OCI-LY3 (cell line): ENCODE results near the gene USP47.

Experiments used
- EZH2phosphoT487 ChIP-seq: fragments of 200-600 bp; shearing (Covaris generic); IDR thresholded peaks from 2 replicates; pipeline ENCODE4 v1.6.1; 2018; ENCODE audit warnings: antibody characterized with exemption, mixed run types, low read depth
- TF ChIP-seq, protein P1 (sequence below): fragments of 200-600, 300-600 bp; sonication (generic); IDR thresholded peaks from 2 replicates; pipeline ENCODE4 v1.5.1; 2014; ENCODE audit warnings: antibody characterized with exemption, low read length, low read depth

DNA sequence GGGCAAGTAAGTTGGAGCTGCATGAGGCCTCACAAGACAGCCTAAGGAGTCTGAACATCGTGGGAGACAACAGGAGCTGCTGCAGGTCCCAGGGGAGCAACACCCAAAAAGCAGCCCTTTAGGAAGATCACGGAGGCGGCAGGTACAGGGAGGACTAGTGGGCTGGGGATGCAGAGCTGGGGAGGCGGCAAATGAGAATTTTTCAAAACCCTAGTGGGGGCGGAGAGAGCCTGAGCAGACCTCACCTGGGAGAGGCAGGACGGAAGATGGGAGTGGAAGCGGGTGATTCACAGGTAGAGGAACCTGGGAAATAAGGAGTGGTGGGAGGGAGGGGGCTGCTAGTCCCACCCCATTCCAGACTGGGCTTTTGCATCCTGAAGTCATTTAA, 124.6 kb downstream of the USP47 start:
- TF ChIP-seq, protein P1, sequence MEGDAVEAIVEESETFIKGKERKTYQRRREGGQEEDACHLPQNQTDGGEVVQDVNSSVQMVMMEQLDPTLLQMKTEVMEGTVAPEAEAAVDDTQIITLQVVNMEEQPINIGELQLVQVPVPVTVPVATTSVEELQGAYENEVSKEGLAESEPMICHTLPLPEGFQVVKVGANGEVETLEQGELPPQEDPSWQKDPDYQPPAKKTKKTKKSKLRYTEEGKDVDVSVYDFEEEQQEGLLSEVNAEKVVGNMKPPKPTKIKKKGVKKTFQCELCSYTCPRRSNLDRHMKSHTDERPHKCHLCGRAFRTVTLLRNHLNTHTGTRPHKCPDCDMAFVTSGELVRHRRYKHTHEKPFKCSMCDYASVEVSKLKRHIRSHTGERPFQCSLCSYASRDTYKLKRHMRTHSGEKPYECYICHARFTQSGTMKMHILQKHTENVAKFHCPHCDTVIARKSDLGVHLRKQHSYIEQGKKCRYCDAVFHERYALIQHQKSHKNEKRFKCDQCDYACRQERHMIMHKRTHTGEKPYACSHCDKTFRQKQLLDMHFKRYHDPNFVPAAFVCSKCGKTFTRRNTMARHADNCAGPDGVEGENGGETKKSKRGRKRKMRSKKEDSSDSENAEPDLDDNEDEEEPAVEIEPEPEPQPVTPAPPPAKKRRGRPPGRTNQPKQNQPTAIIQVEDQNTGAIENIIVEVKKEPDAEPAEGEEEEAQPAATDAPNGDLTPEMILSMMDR: no peak
- TF ChIP-seq EZH2phosphoT487: no peak
